RPMI7951 (cell line): ENCODE measurements around the gene KLHDC10. TPM values are rescaled to one million over a fixed set of nuclear protein-coding genes. Genes with fewer than 3 reads are reported as not detected.
"Not testable (repeated sequence)": the region's sequence is repeated elsewhere in the genome, so short reads cannot be mapped to it uniquely, and the experiment has no call there.

Source experiments
- DNase-seq: peaks from one replicate; pipeline ENCODE4 v3.0.0-alpha.2; 2012; ENCODE audit warnings: low read depth
- total RNA-seq: library from RNA; depleted of rRNA; stranded (reverse); fragments of >200 nt; shearing (Covaris generic); gene quantifications from 2 replicates; pipeline ENCODE4 v1.2.3, GENCODE V29; 2014

The KLHDC10 gene
- total RNA-seq, 1 experiment from 2014 or later: 21.3 TPM

DNA sequence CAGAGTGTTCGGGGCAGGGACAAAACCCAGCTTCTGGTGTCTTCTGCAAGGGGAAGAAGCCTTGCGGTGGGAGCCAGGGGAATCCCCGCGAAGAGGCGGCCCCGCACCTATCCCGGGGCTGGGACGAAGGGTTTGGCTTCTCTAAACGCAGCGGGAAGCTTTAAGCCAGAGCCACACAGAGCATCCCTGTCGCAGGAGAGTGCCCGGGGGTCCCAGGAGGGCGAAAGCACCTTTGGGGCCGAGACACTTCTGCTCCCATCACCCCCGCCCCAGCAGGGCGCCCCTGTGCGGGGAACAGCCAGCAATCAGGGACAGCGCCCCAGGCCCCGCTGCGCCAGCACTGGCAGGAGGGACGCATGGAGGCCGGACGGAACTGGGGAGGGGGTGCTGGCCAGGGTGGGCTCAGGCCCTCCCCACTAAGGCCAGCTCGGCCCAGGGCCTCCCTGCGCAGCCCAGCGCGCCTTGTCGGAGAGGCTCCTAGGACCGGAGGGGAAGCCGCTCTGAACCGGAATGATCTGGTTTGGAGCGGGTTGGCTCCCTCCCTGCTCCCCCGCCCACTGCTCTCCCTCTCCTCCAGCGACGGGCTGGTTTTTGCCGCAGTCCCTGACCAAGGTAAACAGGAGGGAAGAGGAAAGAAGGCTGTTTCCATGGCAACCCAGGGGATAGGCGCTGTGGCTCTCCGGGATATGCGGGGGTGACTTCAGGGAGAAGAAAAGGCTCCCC is 71.0 kb downstream of the KLHDC10 start:
- DNase-seq: no peak

DNA sequence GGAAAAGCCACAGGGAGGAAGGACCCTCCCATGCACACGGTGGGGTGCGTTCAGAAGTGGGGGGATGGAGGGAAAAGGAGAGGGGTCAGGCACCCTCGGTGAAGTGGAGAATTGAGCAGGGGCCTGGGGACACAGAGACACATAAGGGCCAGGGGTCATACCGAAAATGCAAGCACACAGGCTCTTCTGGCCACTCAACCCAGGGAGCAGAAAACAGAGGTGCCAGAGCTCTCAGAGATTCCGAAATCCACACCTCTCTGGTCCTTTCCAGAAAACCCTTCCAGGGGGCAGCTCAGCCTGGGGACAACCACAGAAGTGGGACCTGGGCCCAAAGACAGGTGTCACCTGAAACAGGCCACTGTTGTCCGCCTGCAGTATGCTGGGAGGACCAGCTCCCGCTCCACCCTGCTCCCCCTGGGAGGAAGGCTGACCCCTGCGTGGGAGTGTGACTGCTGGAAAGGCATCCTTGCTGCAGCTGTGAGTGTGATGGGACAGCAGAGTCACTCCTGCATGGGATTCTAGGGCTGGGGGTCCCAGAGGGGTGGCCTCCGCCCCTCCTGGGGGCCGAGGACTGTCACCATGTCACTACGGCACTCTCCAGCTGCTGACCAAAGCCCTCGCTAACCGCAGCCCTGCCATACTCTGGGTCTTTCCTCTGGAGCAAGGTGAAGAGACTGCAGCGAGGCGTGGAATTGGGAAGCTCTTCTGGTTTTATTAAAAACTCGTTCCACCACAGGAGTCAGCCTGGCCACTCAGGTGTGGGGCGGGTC is 71.7 kb downstream of the KLHDC10 start:
- DNase-seq: no peak

DNA sequence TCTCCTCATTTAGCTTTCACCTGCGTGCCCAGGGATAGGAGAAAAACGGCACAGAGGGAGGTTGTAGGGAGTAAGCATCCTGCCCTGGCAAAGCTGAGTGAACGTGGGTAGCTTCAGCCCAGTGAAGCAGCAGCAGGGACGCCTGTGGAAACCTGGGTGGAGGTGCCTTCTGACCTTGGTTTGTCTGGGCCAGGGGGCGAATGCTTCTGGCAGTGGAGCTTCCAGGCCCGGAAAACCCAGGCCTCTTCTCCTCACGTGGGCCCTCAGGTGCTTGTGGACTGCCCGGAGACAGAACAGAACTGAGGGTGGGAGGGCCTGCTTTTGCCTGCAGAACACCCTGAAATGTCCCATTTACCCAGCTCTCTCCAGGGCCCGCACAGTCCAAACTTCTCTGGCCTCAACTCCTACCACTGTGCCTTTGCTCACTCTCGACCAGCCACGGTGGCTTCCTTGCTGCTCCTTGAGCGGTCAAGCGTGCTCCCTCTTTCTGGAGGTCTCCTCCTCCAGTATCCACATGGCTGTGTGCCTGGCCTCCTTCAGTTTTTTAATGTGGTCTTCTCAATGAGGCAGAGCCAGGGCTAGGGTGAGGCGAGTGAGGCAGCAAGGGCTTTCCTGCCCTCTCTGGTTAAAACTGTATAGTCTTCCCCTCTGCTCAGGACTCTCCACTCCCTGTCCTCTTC is 72.5 kb downstream of the KLHDC10 start:
- DNase-seq: no peak

DNA sequence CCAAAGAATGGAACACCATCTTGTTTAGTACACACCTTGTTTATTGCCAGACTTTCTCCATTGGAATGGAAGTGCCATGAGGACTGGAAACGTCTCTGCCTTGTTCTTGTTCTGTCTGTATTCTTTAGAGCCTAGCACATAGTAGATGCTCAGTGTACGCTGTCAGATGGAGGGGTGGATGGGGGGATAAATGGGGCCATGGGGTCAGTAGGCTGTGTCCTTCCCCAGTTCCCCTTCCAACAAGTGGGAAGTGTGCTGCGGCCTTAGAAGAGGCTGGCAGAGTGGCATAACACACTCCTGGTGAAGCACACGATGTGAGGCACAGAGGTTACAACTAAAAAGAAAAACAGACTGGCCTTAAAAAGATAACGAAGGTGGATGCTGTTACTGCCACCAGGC is 73.0 kb downstream of the KLHDC10 start:
- no peak for DNase-seq

DNA sequence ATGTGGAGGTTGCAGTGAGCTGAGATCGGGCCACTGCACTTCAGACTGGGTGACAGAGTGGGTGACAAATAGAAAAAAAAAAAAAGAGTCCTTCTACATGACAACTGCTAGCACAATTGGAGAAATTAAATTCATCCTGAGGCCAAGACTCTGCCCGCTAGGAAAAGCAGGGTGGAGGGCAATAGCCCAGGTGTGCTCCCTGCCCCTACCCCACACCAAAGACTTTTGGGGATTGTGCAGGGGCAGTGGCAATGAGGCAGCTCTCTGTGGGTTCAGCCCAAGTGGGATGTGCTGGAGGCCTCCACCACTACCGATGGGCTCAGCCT is 73.6 kb downstream of the KLHDC10 start:
- no peak for DNase-seq

DNA sequence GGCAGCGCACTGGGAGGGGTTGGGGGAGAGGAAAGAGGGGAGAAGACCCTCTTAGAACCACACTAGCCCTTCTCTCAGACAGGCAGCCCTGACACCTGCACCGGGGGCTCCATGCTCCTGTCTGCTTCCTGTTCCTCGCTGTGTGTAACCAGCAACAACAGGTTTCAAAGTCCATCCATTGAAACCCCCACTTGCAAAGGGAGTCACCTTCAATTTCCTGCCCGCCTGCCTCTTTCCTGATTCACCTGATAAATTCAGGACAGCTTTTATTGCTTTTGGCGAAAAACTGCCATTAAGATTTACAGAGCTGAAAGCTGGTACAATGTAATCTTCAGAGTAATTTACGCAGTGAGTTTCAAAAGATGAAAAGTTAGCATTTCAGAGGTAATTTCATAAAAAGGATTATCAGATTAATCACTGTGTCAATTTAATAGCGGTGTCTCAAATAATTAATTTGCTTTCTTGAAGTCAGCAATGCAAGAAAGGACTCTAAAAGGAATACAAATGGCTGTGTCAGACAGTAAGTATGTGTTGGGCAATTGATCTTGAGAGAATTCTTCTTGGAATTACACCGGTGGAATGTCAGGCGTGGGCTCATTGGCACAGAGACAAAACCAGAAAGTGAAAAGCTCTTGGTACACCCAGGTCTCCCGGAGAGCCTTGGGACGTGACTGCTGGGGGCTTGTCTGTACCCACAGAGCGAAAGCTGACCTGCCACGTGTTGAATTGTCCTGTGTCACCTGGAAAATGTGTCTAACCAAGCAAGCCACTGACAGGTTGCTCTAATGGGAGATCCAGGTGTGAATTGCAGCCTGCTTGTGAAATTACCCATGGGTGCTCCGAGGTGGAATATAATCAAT is 74.2 kb downstream of the KLHDC10 start:
- DNase-seq: peak; percentile 35

DNA sequence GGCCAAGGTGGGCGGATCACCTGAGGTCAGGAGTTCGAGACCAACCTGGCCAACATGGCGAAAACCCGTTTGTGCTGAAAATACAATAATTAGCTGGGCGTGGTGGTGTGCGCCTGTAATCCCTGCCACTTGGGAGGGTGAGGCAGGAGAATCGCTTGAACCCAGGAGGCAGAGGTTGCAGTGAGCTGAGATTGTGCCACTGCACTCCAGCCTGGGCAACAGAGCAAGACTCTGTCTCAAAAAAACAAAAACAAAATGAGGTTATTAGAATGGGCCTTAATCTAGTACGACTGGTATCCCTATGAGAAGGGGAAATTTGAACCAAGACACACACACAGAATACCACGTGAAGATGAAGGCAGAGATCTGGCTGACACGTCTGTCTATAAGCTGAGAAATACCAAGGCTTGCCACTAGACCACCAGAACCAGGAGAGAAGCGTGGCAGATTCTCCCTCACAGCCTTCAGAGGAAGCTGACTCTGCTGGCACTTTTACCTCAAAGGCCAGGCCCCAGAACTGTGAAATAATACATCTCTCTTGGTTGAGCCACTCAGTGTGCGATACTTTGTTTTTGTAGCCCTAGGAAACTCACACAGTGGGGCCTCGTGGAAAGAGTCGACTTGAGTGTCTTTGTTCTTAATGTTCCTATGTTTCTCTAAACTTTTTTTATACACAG is 75.2 kb downstream of the KLHDC10 start:
- no peak for DNase-seq

DNA sequence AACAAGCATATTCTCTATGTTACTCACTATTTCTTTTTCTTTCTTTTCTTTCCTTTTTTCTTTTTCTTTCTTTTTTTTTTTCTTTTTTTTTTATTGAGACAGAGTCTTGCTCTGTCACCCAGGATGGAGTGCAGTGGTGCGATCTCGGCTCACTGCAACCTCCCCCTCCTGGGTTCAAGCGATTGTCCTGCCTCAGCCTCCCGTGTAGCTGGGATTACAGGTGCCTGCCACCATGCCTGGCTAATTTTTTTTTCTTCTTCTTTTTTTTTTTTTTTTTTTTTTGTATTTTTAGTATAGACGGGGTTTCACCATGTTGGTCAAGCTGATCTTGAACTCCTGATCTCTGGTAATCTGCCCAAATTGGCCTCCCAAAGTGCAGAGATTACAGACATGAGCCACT is 75.8 kb downstream of the KLHDC10 start:
- not testable (repeated sequence) for DNase-seq

DNA sequence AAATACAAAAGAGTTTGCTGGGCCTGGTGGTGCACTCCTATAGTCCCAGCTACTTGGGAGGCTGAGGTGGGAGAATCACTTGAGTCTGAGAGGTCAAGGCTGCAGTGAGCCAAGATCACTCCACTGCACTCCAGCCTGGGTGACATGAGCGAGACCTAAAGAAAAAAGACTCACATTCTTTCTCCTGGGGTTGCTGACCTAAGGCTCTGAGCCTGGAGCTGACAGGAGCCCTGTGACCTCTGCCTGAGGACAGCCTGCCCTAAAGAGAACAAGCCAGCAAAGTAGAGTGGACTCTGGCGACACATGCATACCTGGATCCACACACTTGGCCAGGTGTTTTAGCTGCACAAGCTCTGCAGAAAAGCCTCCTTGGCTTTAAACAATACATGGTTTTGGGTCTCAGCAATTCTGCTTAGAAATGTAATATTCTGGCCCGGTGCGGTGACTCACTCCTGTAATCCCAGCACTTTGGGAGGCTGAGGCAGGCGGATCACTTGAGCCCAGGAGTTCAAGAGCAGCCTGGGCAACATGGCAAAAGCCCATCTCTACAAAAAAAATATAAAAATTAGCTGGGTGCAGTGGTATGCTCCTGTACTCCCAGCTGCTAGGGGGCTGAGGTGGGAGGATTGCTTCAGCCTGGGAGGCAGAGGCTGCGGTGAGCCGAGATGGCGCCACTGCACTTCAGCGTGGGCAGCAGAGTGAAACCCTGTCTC is 76.5 kb downstream of the KLHDC10 start:
- DNase-seq: no peak

DNA sequence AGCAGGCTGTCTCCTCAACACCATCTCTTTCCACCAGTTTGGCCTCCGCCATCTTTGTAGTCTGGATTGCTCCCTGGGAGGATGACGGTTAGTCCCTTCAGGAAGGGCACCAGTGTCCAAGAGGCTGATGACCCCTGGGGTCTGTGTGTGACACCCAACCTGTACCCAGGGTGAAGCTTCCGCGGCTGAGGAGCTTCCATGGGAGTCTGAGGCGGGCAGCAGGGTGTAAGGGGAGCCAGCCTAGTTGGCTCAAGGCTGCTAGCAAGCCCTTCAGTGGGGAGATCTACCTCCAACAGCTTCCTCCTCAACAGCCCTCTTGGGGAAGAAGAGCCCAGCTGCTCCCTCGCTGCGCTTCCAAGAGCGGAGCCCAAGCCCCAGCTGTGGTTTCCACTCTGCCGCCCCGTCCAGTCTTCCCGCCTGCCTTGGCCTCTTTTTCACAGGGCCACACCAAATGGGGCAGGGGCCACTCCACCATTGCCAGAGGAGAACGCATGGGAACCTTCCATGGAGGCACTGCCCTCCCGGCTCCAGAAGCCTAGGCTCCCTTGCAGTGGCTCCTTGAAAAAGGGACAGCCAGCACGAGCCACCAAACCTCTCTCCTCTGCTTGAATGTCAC is 77.5 kb downstream of the KLHDC10 start:
- no peak for DNase-seq

DNA sequence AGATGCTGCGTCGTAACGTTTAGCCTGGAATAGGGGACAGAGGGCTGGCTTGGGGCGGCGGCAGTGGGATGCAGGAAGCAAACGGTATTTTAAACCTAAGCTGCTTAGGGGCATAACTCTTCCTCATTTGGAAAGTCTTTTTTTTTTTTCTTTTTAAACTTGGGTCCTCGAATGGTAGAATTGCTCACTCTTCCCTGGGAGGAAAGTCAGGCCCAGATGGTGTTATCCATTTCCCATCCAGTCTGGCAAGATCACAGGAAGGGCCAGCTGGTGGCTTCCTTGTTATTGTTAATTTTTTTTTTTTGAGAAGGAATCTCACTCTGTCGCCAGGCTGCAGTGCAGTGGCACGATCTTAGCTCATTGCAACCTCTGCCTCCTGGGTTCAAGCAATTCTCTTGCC is 78.2 kb downstream of the KLHDC10 start:
- no peak for DNase-seq

DNA sequence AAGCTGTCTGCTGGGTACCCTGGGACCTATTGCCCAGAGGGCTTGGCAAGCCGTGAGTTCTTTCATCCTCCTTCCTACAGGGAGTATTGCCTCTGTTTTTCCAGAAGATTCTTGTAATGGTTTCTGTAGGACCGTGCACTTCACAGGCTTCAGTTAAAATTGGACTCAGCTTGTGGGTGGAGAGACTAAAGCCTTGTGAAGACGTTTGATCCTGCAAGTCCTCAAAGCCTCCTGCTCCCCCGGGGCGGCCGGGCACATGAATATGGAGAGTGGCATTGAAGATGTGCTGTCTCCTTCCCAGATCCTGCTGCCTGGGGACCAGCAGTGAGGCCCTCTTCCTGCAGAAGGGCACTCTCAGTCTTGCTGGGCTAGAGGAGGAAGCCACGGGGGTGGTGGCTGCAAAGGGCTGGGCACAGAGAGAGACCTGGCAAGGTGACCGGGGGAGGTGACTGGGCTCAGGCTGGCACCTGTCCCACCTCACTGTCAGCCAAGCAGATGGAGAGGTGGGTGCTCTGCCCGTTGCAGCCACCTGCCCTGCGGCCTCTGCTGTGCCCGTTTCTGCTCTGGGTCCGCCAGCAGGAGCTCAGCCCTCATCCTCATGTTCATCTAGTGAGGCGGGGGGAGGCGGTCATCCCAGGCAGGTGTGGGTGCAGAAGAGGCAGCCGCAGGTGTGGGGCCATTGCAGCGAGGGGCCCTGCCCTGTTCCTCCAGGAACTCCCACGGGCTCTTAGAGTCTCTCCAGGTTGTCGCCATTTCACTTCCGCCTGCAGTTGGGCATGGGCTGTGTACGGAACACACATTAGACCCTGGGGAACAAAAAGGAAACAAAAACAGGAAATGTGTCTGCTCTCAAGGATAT is 79.2 kb downstream of the KLHDC10 start:
- no peak for DNase-seq

DNA sequence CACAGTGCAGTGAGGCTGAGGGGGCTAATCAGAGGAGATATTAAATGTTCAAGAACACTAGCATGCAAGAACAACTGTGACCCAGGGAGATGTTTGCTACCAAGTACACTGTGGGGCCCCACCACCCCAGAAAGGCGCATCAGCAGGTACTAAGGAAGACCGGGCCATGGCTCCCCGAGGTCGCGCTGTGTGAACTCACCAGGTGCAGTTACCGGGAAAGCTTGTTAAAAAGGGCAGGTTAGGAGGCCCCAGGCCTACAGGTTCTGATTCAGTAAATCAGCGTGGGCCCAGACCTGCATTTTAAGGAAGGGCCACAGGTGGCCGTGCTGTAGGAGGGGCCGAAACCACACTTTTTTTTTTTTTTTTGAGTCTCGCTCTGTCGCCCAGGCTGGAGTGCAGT is 80.3 kb downstream of the KLHDC10 start:
- DNase-seq: no peak

DNA sequence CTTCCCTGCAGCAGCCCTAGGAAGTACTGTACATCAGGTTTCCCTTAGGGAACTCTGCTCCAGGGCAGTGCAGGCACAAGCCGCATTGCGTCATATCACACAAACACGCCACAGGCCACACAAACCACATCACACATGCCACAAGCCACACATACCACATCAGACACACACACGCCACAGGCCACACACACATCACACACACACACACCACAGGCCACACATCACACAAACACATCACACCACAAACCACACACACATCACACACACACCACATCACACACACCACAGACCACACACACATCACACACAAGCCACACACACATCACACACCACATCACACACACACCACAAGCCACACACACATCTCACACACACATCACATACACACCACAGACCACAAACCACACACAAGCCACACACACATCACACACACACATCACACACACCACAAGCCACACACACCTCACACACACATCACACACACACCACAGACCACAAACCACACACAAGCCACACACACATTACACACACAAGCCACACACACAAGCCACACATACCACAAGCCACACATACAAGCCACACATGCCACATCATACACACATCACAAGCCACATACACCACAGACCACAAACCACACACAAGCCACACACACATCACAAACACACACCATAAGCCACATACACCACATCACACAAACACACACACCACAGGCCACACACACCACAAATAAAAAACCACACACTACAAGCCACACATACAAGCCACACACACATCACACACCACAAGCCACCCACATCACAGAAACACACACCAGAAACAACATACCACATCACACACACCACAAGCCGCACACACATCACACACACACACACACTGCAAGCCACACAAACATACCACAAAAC is 81.5 kb downstream of the KLHDC10 start:
- DNase-seq: peak; percentile 64

DNA sequence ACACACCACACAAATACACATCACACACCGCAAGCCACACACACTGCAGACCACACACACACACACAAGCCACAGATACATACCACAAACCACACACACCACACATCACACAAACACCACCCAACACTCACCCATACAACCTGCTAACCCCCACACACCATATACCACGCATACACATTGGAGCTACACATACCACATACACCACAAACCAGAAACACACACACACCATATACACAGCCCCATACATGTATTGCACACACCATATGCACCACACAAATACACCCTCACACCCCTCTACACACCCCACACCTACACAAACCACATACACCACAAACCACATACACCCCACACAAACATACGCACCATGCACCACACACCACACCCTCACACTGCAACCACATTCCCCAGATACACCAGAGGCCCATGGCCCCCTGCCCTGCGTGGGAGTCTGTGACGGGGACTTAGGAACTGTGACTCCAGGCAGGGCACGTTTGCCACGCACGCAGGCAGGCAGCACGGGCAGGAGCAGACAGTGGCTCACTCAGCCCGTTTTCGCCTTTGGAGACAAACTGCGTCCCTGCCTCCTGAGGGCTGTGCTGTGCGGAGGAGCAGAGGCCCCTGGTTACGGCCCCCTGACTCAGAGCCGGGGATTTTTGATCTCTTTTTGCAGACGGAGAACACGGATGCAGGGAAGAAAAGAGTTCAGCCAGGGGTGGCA is 82.3 kb downstream of the KLHDC10 start:
- DNase-seq: no peak

DNA sequence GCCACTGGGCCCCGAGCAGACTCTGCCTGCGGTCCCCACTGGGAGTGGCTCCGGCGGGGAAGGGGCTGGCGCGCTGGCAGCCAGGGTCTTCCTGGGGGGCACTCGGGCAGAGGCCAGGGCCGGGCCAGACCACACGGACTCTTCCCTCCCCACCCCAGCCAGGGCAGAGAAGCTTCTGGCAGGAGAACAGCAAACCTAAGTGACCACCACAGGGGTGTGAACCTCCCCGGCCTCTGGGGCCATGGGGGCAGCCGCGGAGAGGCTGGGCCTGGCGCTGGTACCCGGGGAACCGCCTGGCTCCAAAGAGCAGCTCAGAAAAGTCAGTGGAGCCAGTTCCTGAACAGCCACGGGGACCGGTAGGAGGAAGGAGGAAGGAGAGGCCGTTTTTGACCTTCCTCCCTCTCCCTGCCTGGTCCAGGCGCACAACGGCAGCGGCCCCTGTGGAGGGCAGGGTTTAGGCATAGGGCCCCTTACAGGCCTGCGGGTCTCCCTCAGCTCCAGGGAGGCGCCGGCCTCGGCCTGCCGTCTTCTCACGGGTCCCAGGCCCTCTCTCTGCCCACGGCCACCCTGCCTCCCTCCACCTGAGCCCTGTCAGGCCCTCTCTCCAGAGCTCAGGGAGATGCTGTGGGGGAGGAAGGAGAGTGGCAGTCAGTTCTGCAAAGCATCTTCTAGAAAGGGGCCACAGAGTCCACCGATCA is 83.0 kb downstream of the KLHDC10 start:
- DNase-seq: no peak

DNA sequence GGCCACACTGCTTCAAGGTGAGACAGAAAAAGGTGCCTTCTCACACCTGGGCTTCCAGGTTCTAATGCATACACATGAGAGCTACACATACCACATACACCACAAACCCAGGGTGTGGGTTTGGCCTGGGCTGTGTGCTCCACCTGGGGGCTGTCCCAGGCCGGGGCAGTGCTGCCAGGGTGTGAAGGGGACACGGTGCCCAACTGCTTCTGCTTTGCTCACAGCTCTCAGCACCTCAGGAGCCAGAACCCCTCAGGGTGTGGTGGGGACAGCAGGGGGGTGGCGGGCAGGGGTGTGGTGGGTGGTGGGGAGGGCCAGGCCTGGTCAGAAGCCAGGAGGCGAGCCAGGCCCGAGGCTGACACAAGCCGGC is 83.8 kb downstream of the KLHDC10 start:
- DNase-seq: no peak
